HFF-Myc (cell line): ENCODE measurements around the gene NMT1.

Source experiments
- DNase-seq: peaks from one replicate; pipeline ENCODE4 v3.0.0-alpha.2; 2011; ENCODE audit warnings: low read depth; ENCODE audit errors: extremely low read depth
- H3K4me3 ChIP-seq: replicated peaks from 2 replicates; pipeline ENCODE4 v1.5.1; 2011; ENCODE audit warnings: low read depth, mild to moderate bottlenecking, control low read depth, low read length
- CTCF ChIP-seq: IDR thresholded peaks from 2 replicates; pipeline ENCODE4 v1.5.1; 2012; ENCODE audit warnings: mild to moderate bottlenecking, low read depth, low read length, control low read depth; ENCODE audit errors: missing control alignments

The NMT1 gene

GRCh38 chr17:45018848-45019711 lies 42.0 kb upstream of the NMT1 start:
- DNase-seq: no peak
- TF ChIP-seq CTCF: peak; percentile 11
- peak overlapping the region; percentile 39 for H3K4me3 ChIP-seq

- no peak for DNase-seq
- TF ChIP-seq CTCF: no peak
These were observed 40.6 kb upstream of the NMT1 start for GRCh38 chr17:45020354-45021138.

GRCh38 chr17:45021607-45022287 lies 39.4 kb upstream of the NMT1 start:
- DNase-seq: no peak
- peak; percentile 61 for TF ChIP-seq CTCF
- H3K4me3 ChIP-seq: no peak overlapping the region; the same call in 1 of the 2 replicates

More at GRCh38 chr17:45020354-45021138, 40.6 kb upstream of the NMT1 start:
- H3K4me3 ChIP-seq: no peak overlapping the region

GRCh38 chr17:45022288-45022648 lies 38.8 kb upstream of the NMT1 start:
- DNase-seq: no peak

GRCh38 chr17:45022655-45023339 lies 38.3 kb upstream of the NMT1 start:
- no peak for DNase-seq
- no peak for TF ChIP-seq CTCF
- H3K4me3 ChIP-seq: no peak overlapping the region

More at GRCh38 chr17:45022288-45022648, 38.8 kb upstream of the NMT1 start:
- no peak overlapping the region for H3K4me3 ChIP-seq
- no peak for TF ChIP-seq CTCF

- H3K4me3 ChIP-seq: no peak overlapping the region
- no peak for DNase-seq
- no peak for TF ChIP-seq CTCF
These were observed 32.0 kb upstream of the NMT1 start for GRCh38 chr17:45029096-45029495.
